Smooth muscle cell (in vitro differentiated cells): Measurements from ENCODE around the gene CYP26A1. TPM values are rescaled to one million over a fixed set of nuclear protein-coding genes. Genes with fewer than 3 reads are reported as not detected.

Experiments used
- DNase-seq: peaks from one replicate; lab custom pipeline; 2025; ENCODE audit not compliant: unreplicated experiment; lab: John Stamatoyannopoulos, UW
- H2AFZ ChIP-seq: fragments of 200-600 bp; sonication (generic); 2 replicates; pipeline ENCODE4 v1.6.0; 2016; ENCODE audit warnings: antibody characterized with exemption, low read depth, mild to moderate bottlenecking
- H3F3A ChIP-seq: fragments of 200-600 bp; sonication (generic); 2 replicates; pipeline ENCODE4 v1.6.0; 2017; ENCODE audit warnings: antibody characterized with exemption, low read depth
- H3K27ac ChIP-seq: fragments of 200-600 bp; sonication (generic); 2 replicates; pipeline ENCODE4 v1.5.1; 2016; ENCODE audit warnings: low read depth, mild to moderate bottlenecking
- H3K27me3 ChIP-seq: fragments of 200-600 bp; sonication (generic); 2 replicates; pipeline ENCODE4 v1.6.1; 2016; ENCODE audit warnings: low read depth, mild to moderate bottlenecking
- H3K36me3 ChIP-seq: fragments of 200-600 bp; sonication (generic); 2 replicates; pipeline ENCODE4 v1.5.1; 2016; ENCODE audit warnings: low read depth
- H3K4me1 ChIP-seq: fragments of 200-600 bp; sonication (generic); 2 replicates; pipeline ENCODE4 v1.5.1; 2016; ENCODE audit warnings: low read depth
- H3K4me2 ChIP-seq: fragments of 200-600 bp; sonication (generic); 2 replicates; pipeline ENCODE4 v1.6.0; 2016; ENCODE audit warnings: mild to moderate bottlenecking
- H3K4me3 ChIP-seq: fragments of 200-600 bp; sonication (generic); 2 replicates; pipeline ENCODE4 v1.5.1; 2016; ENCODE audit warnings: mild to moderate bottlenecking
- H3K79me2 ChIP-seq: fragments of 200-600 bp; sonication (generic); 2 replicates; pipeline ENCODE4 v1.6.0; 2016; ENCODE audit warnings: low read depth, mild to moderate bottlenecking
- H3K9ac ChIP-seq: fragments of 200-600 bp; sonication (generic); 2 replicates; pipeline ENCODE4 v1.6.0; 2016; ENCODE audit warnings: low read depth
- H3K9me3 ChIP-seq: fragments of 200-600 bp; sonication (generic); replicated peaks from 2 replicates; pipeline ENCODE4 v1.5.1; 2016; ENCODE audit warnings: low read depth
- H4K20me1 ChIP-seq: fragments of 200-600 bp; sonication (generic); 2 replicates; pipeline ENCODE4 v1.6.0; 2016; ENCODE audit warnings: low read depth
- CTCF ChIP-seq: fragments of 200-600 bp; sonication (generic); IDR thresholded peaks from 2 replicates; pipeline ENCODE4 v1.5.1; 2017; ENCODE audit warnings: borderline replicate concordance, mild to moderate bottlenecking, antibody characterized with exemption; ENCODE audit not compliant: insufficient read depth, poor library complexity, severe bottlenecking
- WGBS: methylation state at CpG from one replicate; pipeline ENCODE4 v1.1.7; 2016; ENCODE audit warnings: low lambda C conversion rate; 5-methylcytosine and 5-hydroxymethylcytosine counted together
- polyA plus RNA-seq: library from polyadenylated mRNA; unstranded; fragments of >200 nt; fragmentation: Nextera tagmentation; extraction: Ambion mirVana; gene quantifications from 2 replicates; pipeline ENCODE4 v1.2.1, GENCODE V29; 2016
- total RNA-seq: library from RNA; depleted of rRNA; stranded (reverse); fragments of >200 nt; gene quantifications from 2 replicates; pipeline ENCODE4 v1.2.3, GENCODE V29; 2014

The CYP26A1 gene
- total and polyA plus RNA-seq, 2 experiments from 2014 or later = 0.14 TPM; not detected in 1

- H2AFZ ChIP-seq = no peak overlapping the region
- TF ChIP-seq CTCF = no peak
- no peak for DNase-seq
- H3K36me3 ChIP-seq = no peaks in the 10 kb centered on the region
- no peak overlapping the region for H3K27ac ChIP-seq
- H3K9me3 ChIP-seq = no peaks in the 10 kb centered on the region
- no peaks in the 10 kb centered on the region for H3K27me3 ChIP-seq
- H3F3A ChIP-seq = no peaks in the 10 kb centered on the region
- H3K79me2 ChIP-seq = no peaks in the 10 kb centered on the region
- no peak overlapping the region for H3K9ac ChIP-seq
- H4K20me1 ChIP-seq = no peaks in the 10 kb centered on the region
- 100% methylated on average over 1 of the region's 1 CpG for WGBS
- no peak overlapping the region for H3K4me3 ChIP-seq
- H3K4me1 ChIP-seq = no peaks in the 10 kb centered on the region
- no peak overlapping the region for H3K4me2 ChIP-seq
Measured at GRCh38 chr10:93039110-93039509, 34.6 kb upstream of the CYP26A1 start.

- no peaks in the 10 kb centered on the region for H3K27me3 ChIP-seq
- H4K20me1 ChIP-seq = no peaks in the 10 kb centered on the region
- TF ChIP-seq CTCF = peak; percentile 16
- no peaks in the 10 kb centered on the region for H3K79me2 ChIP-seq
- no peak overlapping the region for H3K4me2 ChIP-seq
- no peak overlapping the region for H3K4me3 ChIP-seq
- DNase-seq = no peak
- no peaks in the 10 kb centered on the region for H3K4me1 ChIP-seq
- H3K9ac ChIP-seq = no peak overlapping the region
- H3F3A ChIP-seq = no peaks in the 10 kb centered on the region
- no peak overlapping the region for H2AFZ ChIP-seq
- H3K9me3 ChIP-seq = no peaks in the 10 kb centered on the region
- H3K36me3 ChIP-seq = no peaks in the 10 kb centered on the region
- H3K27ac ChIP-seq = no peak overlapping the region
- WGBS = 15% methylated on average over 3 of the region's 3 CpGs
Measured at GRCh38 chr10:93039721-93040120, 34.0 kb upstream of the CYP26A1 start.

- Histone ChIP-seq H3K36me3 (no peaks in the 10 kb centered on the region), H2AFZ (no peak overlapping the region), H3K9ac (no peak overlapping the region), H3K27ac (no peak overlapping the region), H3K27me3 (peaks cover 58% of the 10 kb centered on the region), H3K4me2 (no peak overlapping the region), H3K4me3 (no peak overlapping the region), H4K20me1 (no peaks in the 10 kb centered on the region), H3K9me3 (no peaks in the 10 kb centered on the region), H3K79me2 (no peaks in the 10 kb centered on the region), H3F3A (no peaks in the 10 kb centered on the region), H3K4me1 (peaks cover 22% of the 10 kb centered on the region)
- DNase-seq = no peak
- 88% methylated on average over 3 of the region's 3 CpGs for WGBS
- no peak for TF ChIP-seq CTCF
Measured at GRCh38 chr10:93054486-93054885, 19.2 kb upstream of the CYP26A1 start.

- no peak for DNase-seq
- no peaks in the 10 kb centered on the region for H3K36me3 ChIP-seq
- peaks cover 15% of the 10 kb centered on the region for H3K4me1 ChIP-seq
- H4K20me1 ChIP-seq = no peaks in the 10 kb centered on the region
- no peak for TF ChIP-seq CTCF
- no peaks in the 10 kb centered on the region for H3F3A ChIP-seq
- H3K79me2 ChIP-seq = no peaks in the 10 kb centered on the region
- no peak overlapping the region for H3K9ac ChIP-seq
- H3K9me3 ChIP-seq = no peaks in the 10 kb centered on the region
- no peak overlapping the region for H2AFZ ChIP-seq
- H3K27ac ChIP-seq = no peak overlapping the region
- H3K27me3 ChIP-seq = peaks cover 74% of the 10 kb centered on the region
- WGBS = 91% methylated on average over 3 of the region's 3 CpGs
- no peak overlapping the region for H3K4me3 ChIP-seq
- no peak overlapping the region for H3K4me2 ChIP-seq
Measured at GRCh38 chr10:93058139-93058538, 15.6 kb upstream of the CYP26A1 start.
